Smooth muscle cell (in vitro differentiated cells): ENCODE data around the gene SDS. TPM values are rescaled to one million over a fixed set of nuclear protein-coding genes. Genes with fewer than 3 reads are reported as not detected.
"Not testable (repeated sequence)": the region's sequence is repeated elsewhere in the genome, so short reads cannot be mapped to it uniquely, and the experiment has no call there.

ENCODE experiments used
- DNase-seq: peaks from one replicate; lab custom pipeline; 2025; ENCODE audit not compliant: unreplicated experiment; lab: John Stamatoyannopoulos, UW
- H2AFZ ChIP-seq: fragments of 200-600 bp; sonication (generic); 2 replicates; pipeline ENCODE4 v1.6.0; 2016; ENCODE audit warnings: antibody characterized with exemption, low read depth, mild to moderate bottlenecking
- H3F3A ChIP-seq: fragments of 200-600 bp; sonication (generic); 2 replicates; pipeline ENCODE4 v1.6.0; 2017; ENCODE audit warnings: antibody characterized with exemption, low read depth
- H3K27ac ChIP-seq: fragments of 200-600 bp; sonication (generic); 2 replicates; pipeline ENCODE4 v1.5.1; 2016; ENCODE audit warnings: low read depth, mild to moderate bottlenecking
- H3K27me3 ChIP-seq: fragments of 200-600 bp; sonication (generic); 2 replicates; pipeline ENCODE4 v1.6.1; 2016; ENCODE audit warnings: low read depth, mild to moderate bottlenecking
- H3K36me3 ChIP-seq: fragments of 200-600 bp; sonication (generic); 2 replicates; pipeline ENCODE4 v1.5.1; 2016; ENCODE audit warnings: low read depth
- H3K4me1 ChIP-seq: fragments of 200-600 bp; sonication (generic); 2 replicates; pipeline ENCODE4 v1.5.1; 2016; ENCODE audit warnings: low read depth
- H3K4me2 ChIP-seq: fragments of 200-600 bp; sonication (generic); 2 replicates; pipeline ENCODE4 v1.6.0; 2016; ENCODE audit warnings: mild to moderate bottlenecking
- H3K4me3 ChIP-seq: fragments of 200-600 bp; sonication (generic); 2 replicates; pipeline ENCODE4 v1.5.1; 2016; ENCODE audit warnings: mild to moderate bottlenecking
- H3K79me2 ChIP-seq: fragments of 200-600 bp; sonication (generic); 2 replicates; pipeline ENCODE4 v1.6.0; 2016; ENCODE audit warnings: low read depth, mild to moderate bottlenecking
- H3K9ac ChIP-seq: fragments of 200-600 bp; sonication (generic); 2 replicates; pipeline ENCODE4 v1.6.0; 2016; ENCODE audit warnings: low read depth
- H3K9me3 ChIP-seq: fragments of 200-600 bp; sonication (generic); replicated peaks from 2 replicates; pipeline ENCODE4 v1.5.1; 2016; ENCODE audit warnings: low read depth
- H4K20me1 ChIP-seq: fragments of 200-600 bp; sonication (generic); 2 replicates; pipeline ENCODE4 v1.6.0; 2016; ENCODE audit warnings: low read depth
- WGBS: methylation state at CpG from one replicate; pipeline ENCODE4 v1.1.7; 2016; ENCODE audit warnings: low lambda C conversion rate; 5-methylcytosine and 5-hydroxymethylcytosine counted together
- polyA plus RNA-seq: library from polyadenylated mRNA; unstranded; fragments of >200 nt; fragmentation: Nextera tagmentation; extraction: Ambion mirVana; gene quantifications from 2 replicates; pipeline ENCODE4 v1.2.1, GENCODE V29; 2016
- total RNA-seq: library from RNA; depleted of rRNA; stranded (reverse); fragments of >200 nt; gene quantifications from 2 replicates; pipeline ENCODE4 v1.2.3, GENCODE V29; 2014
- TF ChIP-seq, protein P1 (sequence below): fragments of 200-600 bp; sonication (generic); IDR thresholded peaks from 2 replicates; pipeline ENCODE4 v1.5.1; 2017; ENCODE audit warnings: borderline replicate concordance, mild to moderate bottlenecking, antibody characterized with exemption; ENCODE audit not compliant: insufficient read depth, poor library complexity, severe bottlenecking

The SDS gene
- total and polyA plus RNA-seq, 2 experiments from 2014 or later, result not detected

DNA sequence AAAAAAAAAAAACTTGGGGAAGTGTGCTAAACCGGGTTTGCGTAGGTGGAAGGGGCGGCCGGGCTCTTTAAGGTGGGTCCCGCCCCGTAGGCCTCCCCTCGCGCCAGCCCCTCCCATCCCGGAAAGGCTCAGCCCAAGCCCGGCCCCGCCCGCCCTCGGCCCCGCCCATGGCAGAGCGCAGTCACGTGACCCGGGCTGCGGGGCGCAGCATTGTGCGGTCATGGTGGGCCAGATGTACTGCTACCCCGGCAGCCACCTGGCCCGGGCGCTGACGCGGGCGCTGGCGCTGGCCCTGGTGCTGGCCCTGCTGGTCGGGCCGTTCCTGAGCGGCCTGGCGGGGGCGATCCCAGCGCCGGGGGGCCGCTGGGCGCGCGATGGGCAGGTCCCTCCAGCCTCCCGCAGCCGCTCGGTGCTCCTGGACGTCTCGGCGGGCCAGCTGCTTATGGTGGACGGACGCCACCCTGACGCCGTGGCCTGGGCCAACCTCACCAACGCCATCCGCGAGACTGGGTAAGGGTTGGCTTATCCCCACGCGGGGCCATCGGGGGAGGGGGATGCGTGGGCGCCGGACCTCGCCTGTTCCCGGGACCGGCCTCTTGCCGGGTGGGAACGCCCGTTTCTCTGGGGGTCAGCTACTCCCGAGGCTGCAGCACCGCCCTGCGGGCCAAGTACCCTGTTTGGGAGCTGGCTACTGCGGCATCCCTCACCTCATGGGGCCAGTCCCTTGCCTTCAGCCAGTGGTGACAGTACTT lies 45.1 kb downstream of the SDS start, which contains the start of gene PLBD2:
PLBD2 (plus strand) TSS at position 207 of the 752 bp plus-strand sequence; CDS start at position 221, 14 bp downstream.
- Histone ChIP-seq H3K4me2 (peak within 1 kb of the TSS; percentile 93), H3K4me1 (no peaks in the 10 kb centered on the region), H3K4me3 (peak within 1 kb of the TSS; percentile 60), H3K79me2 (no peaks in the 10 kb centered on the region), H4K20me1 (peaks cover 16% of the 10 kb centered on the region), H3F3A (peaks cover 5% of the 10 kb centered on the region), H2AFZ (peak within 1 kb of the TSS; percentile 86), H3K9me3 (no peaks in the 10 kb centered on the region), H3K27me3 (no peaks in the 10 kb centered on the region), H3K9ac (peak within 1 kb of the TSS; percentile 32), H3K27ac (no peak within 1 kb of the TSS), H3K36me3 (no peaks in the 10 kb centered on the region)
- 2% methylated on average over 43 of the region's 67 CpGs for WGBS
- DNase-seq, result peak; percentile 82
- TF ChIP-seq, protein P1, sequence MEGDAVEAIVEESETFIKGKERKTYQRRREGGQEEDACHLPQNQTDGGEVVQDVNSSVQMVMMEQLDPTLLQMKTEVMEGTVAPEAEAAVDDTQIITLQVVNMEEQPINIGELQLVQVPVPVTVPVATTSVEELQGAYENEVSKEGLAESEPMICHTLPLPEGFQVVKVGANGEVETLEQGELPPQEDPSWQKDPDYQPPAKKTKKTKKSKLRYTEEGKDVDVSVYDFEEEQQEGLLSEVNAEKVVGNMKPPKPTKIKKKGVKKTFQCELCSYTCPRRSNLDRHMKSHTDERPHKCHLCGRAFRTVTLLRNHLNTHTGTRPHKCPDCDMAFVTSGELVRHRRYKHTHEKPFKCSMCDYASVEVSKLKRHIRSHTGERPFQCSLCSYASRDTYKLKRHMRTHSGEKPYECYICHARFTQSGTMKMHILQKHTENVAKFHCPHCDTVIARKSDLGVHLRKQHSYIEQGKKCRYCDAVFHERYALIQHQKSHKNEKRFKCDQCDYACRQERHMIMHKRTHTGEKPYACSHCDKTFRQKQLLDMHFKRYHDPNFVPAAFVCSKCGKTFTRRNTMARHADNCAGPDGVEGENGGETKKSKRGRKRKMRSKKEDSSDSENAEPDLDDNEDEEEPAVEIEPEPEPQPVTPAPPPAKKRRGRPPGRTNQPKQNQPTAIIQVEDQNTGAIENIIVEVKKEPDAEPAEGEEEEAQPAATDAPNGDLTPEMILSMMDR, result no peak

GRCh38 chr12:113354192-113354591 lies 49.5 kb downstream of the SDS start:
- not testable (repeated sequence) for H3K36me3 ChIP-seq, H3K27me3 ChIP-seq, H4K20me1 ChIP-seq, H3K9ac ChIP-seq, DNase-seq, H3K4me3 ChIP-seq, H3K79me2 ChIP-seq, H3K27ac ChIP-seq, H3K9me3 ChIP-seq, H3K4me2 ChIP-seq, H3K4me1 ChIP-seq, H2AFZ ChIP-seq, H3F3A ChIP-seq
- 85% methylated on average over 7 of the region's 7 CpGs for WGBS

- no peak overlapping the region for H2AFZ ChIP-seq
- H3F3A ChIP-seq, result no peaks in the 10 kb centered on the region
- no peak for DNase-seq
- H3K9ac ChIP-seq, result no peak overlapping the region
- no peaks in the 10 kb centered on the region for H3K36me3 ChIP-seq
- no peak overlapping the region for H3K4me2 ChIP-seq
- H3K27ac ChIP-seq, result no peak overlapping the region
- no peaks in the 10 kb centered on the region for H3K4me1 ChIP-seq
- no peaks in the 10 kb centered on the region for H3K79me2 ChIP-seq
- no peaks in the 10 kb centered on the region for H4K20me1 ChIP-seq
- TF ChIP-seq, protein P1, result no peak
- H3K27me3 ChIP-seq, result no peaks in the 10 kb centered on the region
- no peaks in the 10 kb centered on the region for H3K9me3 ChIP-seq
- no peak overlapping the region for H3K4me3 ChIP-seq
These were observed 52.6 kb downstream of the SDS start for GRCh38 chr12:113351089-113351488.

- TF ChIP-seq, protein P1, result no peak
- H3K27ac ChIP-seq, result no peak overlapping the region
These were observed 54.7 kb downstream of the SDS start for GRCh38 chr12:113348849-113349536.

More at GRCh38 chr12:113348849-113349536, 54.7 kb downstream of the SDS start:
- H3K36me3 ChIP-seq, result no peaks in the 10 kb centered on the region
- no peaks in the 10 kb centered on the region for H3K9me3 ChIP-seq
- no peak overlapping the region for H3K9ac ChIP-seq
- H2AFZ ChIP-seq, result no peak overlapping the region
- no peak overlapping the region for H3K4me3 ChIP-seq
- no peaks in the 10 kb centered on the region for H3K27me3 ChIP-seq
- WGBS, result 84% methylated on average over 18 of the region's 19 CpGs
- no peaks in the 10 kb centered on the region for H3K79me2 ChIP-seq
- H3F3A ChIP-seq, result no peaks in the 10 kb centered on the region
- no peak overlapping the region for H3K4me2 ChIP-seq
- no peaks in the 10 kb centered on the region for H3K4me1 ChIP-seq
- H4K20me1 ChIP-seq, result no peaks in the 10 kb centered on the region
- DNase-seq, result no peak
